Trophoblast cell (in vitro differentiated cells and primary cell): ENCODE measurements around the gene CALU.

Experiments used
- DNase-seq, 2 donors: peaks; one replicate each; pipeline ENCODE4 v3.0.0-alpha.2; 2016
- H2AFZ ChIP-seq: 2 replicates; pipeline ENCODE4 v1.6.1; 2013; ENCODE audit warnings: low read length, moderate library complexity, mild to moderate bottlenecking; ENCODE audit not compliant: insufficient read depth, poor library complexity
- H2AK5ac ChIP-seq: 2 replicates; pipeline ENCODE4 v1.6.1; 2013; ENCODE audit warnings: mild to moderate bottlenecking, low read length
- H2BK120ac ChIP-seq: 2 replicates; pipeline ENCODE4 v1.6.1; 2013; ENCODE audit warnings: low read length, mild to moderate bottlenecking, moderate library complexity; ENCODE audit not compliant: insufficient read depth, poor library complexity
- H2BK12ac ChIP-seq: 2 replicates; pipeline ENCODE4 v1.6.1; 2013; ENCODE audit warnings: mild to moderate bottlenecking, low read length, moderate library complexity
- H2BK5ac ChIP-seq: 2 replicates; pipeline ENCODE4 v1.6.1; 2013; ENCODE audit warnings: low read length, low read depth, moderate library complexity, mild to moderate bottlenecking; ENCODE audit not compliant: poor library complexity
- H3K14ac ChIP-seq: 2 replicates; pipeline ENCODE4 v1.6.1; 2013; ENCODE audit warnings: mild to moderate bottlenecking, low read length
- H3K18ac ChIP-seq: 2 replicates; pipeline ENCODE4 v1.6.1; 2013; ENCODE audit warnings: mild to moderate bottlenecking, low read length
- H3K23ac ChIP-seq: 2 replicates; pipeline ENCODE4 v1.6.1; 2013; ENCODE audit warnings: low read length
- H3K27ac ChIP-seq: 2 replicates; pipeline ENCODE4 v1.5.1; 2013; ENCODE audit warnings: low read depth, mild to moderate bottlenecking, inconsistent platforms, low read length, moderate library complexity
- H3K27me3 ChIP-seq: 2 replicates; pipeline ENCODE4 v1.6.1; 2013; ENCODE audit warnings: inconsistent platforms, mild to moderate bottlenecking, low read length, moderate library complexity; ENCODE audit not compliant: insufficient read depth
- H3K36me3 ChIP-seq, 2 experiments: 1 replicate in 1 of 2; 2 replicates in 1 of 2; pipeline ENCODE4 v1.6.1; 2013; ENCODE audit warnings: low read length in 2 of 2, mild to moderate bottlenecking in 2 of 2, moderate library complexity in 1 of 2; ENCODE audit not compliant: insufficient read depth in 2 of 2, control insufficient read depth in 1 of 2
- H3K4ac ChIP-seq: 2 replicates; pipeline ENCODE4 v1.6.1; 2013; ENCODE audit warnings: low read depth, mild to moderate bottlenecking, low read length, moderate library complexity
- H3K4me1 ChIP-seq, 2 experiments: 1 replicate in 1 of 2; 2 replicates in 1 of 2; pipeline ENCODE4 v1.6.1; 2013; ENCODE audit warnings: low read length in 2 of 2, mild to moderate bottlenecking in 2 of 2, moderate library complexity in 1 of 2; ENCODE audit not compliant: insufficient read depth in 2 of 2, control insufficient read depth in 1 of 2
- H3K4me2 ChIP-seq: 2 replicates; pipeline ENCODE4 v1.6.1; 2013; ENCODE audit warnings: inconsistent platforms, mild to moderate bottlenecking, low read length, moderate library complexity
- H3K4me3 ChIP-seq: 2 replicates; pipeline ENCODE4 v1.5.1; 2013; ENCODE audit warnings: mild to moderate bottlenecking, low read depth, low read length, inconsistent platforms
- H3K79me1 ChIP-seq: one replicate; pipeline ENCODE4 v1.6.1; 2013; ENCODE audit warnings: low read length
- H3K79me2 ChIP-seq: 2 replicates; pipeline ENCODE4 v1.6.1; 2013; ENCODE audit warnings: low read length, mild to moderate bottlenecking; ENCODE audit not compliant: control insufficient read depth, insufficient read depth, poor library complexity
- H3K9ac ChIP-seq: 2 replicates; pipeline ENCODE4 v1.6.1; 2013; ENCODE audit warnings: mild to moderate bottlenecking, low read length
- H3K9me3 ChIP-seq: 2 replicates; pipeline ENCODE4 v1.6.1; 2013; ENCODE audit warnings: low read depth, mild to moderate bottlenecking, control low read depth, inconsistent platforms, low read length; ENCODE audit not compliant: insufficient read depth
- H4K12ac ChIP-seq: 2 replicates; pipeline ENCODE4 v1.6.1; 2013; ENCODE audit warnings: low read depth, mild to moderate bottlenecking, low read length, moderate library complexity
- H4K8ac ChIP-seq: 2 replicates; pipeline ENCODE4 v1.6.1; 2013; ENCODE audit warnings: low read depth, mild to moderate bottlenecking, low read length, moderate library complexity
- H4K91ac ChIP-seq: one replicate; pipeline ENCODE4 v1.6.1; 2013; ENCODE audit warnings: low read depth, mild to moderate bottlenecking, low read length, moderate library complexity
- WGBS: extraction: QIAGEN DNeasy Blood & Tissue Kit; methylation state at CpG from one replicate; pipeline ENCODE4 v1.1.7; 2013; ENCODE audit warnings: missing lambda C conversion rate; ENCODE audit not compliant: insufficient read length, insufficient coverage; ENCODE audit errors: extremely low coverage; 5-methylcytosine and 5-hydroxymethylcytosine counted together

Gene CALU

DNA sequence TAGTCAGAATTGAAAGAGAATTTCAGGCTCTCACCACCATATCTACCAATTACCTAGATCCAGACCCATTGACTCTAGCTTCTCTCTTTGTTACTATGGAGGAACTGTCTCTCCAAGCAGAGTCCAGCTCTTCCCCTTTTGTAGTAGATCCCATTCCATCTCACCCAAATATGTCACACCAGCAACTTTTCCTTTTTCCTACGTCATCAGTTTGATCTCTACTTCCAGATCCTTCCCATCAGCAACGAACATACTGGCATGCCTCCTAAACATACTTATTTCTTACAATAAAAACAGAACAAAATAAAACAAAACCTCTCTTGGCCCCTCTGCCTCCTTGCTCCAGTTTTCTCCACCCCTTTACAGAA, 5.9 kb upstream of the CALU start:
- Histone ChIP-seq H2BK12ac (no peak overlapping the region), H4K91ac (no peak overlapping the region), H3K36me3 (no peaks in the 10 kb centered on the region), H3K27me3 (no peaks in the 10 kb centered on the region), H3K23ac (no peak overlapping the region), H3K14ac (no peak overlapping the region), H3K9me3 (no peaks in the 10 kb centered on the region), H2BK120ac (no peak overlapping the region), H4K8ac (no peak overlapping the region), H3K9ac (no peak overlapping the region), H3K79me2 (no peaks in the 10 kb centered on the region), H2AFZ (no peak overlapping the region), H3K4me1 (no peaks in the 10 kb centered on the region), H3K4ac (no peak overlapping the region), H3K4me2 (no peak overlapping the region), H3K4me3 (no peak overlapping the region), H4K12ac (no peak overlapping the region), H2AK5ac (no peak overlapping the region), H2BK5ac (no peak overlapping the region), H3K18ac (no peak overlapping the region), H3K27ac (no peak overlapping the region), H3K79me1 (no peaks in the 10 kb centered on the region)
- no peak for DNase-seq
- WGBS: no CpG with 5 or more reads among the region's 2 CpGs

DNA sequence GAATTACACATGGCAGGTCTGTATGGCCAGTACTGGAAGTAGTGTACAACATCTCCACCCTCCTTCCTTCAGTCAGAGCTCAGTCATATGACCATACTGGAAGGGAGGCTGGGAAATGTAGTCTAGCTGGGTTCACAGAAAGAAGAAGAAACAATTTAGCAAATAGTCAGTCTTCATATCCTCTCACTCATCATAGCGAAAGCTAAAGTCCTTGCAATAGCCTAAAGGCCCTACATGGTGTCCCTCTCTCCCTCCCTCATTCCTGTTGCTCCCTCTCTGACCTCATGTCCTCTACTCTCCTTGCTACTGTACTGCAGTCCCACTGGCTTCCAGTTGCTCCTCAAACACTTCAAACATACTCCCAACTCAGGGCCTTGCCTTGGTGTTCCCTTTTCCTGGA, 4.3 kb upstream of the CALU start:
- Histone ChIP-seq H3K14ac (no peak overlapping the region), H3K4ac (no peak overlapping the region), H3K9me3 (no peaks in the 10 kb centered on the region), H3K36me3 (no peaks in the 10 kb centered on the region), H4K12ac (no peak overlapping the region), H3K9ac (no peak overlapping the region), H2BK12ac (no peak overlapping the region), H3K4me3 (no peak overlapping the region), H3K79me2 (peaks cover 8% of the 10 kb centered on the region), H2BK120ac (no peak overlapping the region), H2BK5ac (no peak overlapping the region), H3K4me1 (peaks cover 0 to 2% of the 10 kb centered on the region in 2 experiments), H4K91ac (no peak overlapping the region), H2AFZ (no peak overlapping the region), H3K4me2 (no peak overlapping the region), H3K27ac (no peak overlapping the region), H3K18ac (no peak overlapping the region), H3K79me1 (peaks cover 9% of the 10 kb centered on the region), H4K8ac (no peak overlapping the region), H2AK5ac (no peak overlapping the region), H3K23ac (no peak overlapping the region), H3K27me3 (no peaks in the 10 kb centered on the region)
- DNase-seq: no peak
- WGBS: no CpG with 5 or more reads among the region's 1 CpG

DNA sequence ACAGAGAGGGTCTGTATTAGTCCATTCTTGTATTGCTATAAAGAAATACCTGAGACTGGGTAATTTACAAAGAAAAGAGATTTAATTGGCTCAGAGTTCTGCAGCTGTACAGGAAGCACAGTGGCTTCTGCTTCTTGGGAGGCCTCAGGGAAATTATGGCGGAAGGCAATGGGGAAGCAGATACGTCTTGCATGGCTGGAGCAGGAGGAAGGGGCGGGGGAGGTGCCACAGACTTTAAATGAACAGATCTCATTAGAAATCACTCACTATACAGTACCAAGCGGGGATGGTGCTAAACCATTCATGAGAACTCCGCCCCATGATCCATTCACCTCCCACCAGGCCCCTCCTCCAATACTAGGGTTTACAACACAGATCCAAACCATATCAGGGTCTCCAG, 3.7 kb upstream of the CALU start:
- Histone ChIP-seq H3K4ac (no peak overlapping the region), H2AK5ac (no peak overlapping the region), H3K9ac (no peak overlapping the region), H4K8ac (no peak overlapping the region), H3K18ac (no peak overlapping the region), H3K14ac (no peak overlapping the region), H3K4me1 (peaks cover 0 to 2% of the 10 kb centered on the region in 2 experiments), H3K23ac (no peak overlapping the region), H3K79me2 (peaks cover 10% of the 10 kb centered on the region), H3K27me3 (no peaks in the 10 kb centered on the region), H3K79me1 (peaks cover 9% of the 10 kb centered on the region), H2AFZ (no peak overlapping the region), H3K4me3 (no peak overlapping the region), H3K36me3 (no peaks in the 10 kb centered on the region), H2BK5ac (no peak overlapping the region), H3K27ac (no peak overlapping the region), H3K9me3 (no peaks in the 10 kb centered on the region), H2BK12ac (no peak overlapping the region), H4K12ac (no peak overlapping the region), H3K4me2 (no peak overlapping the region), H4K91ac (no peak overlapping the region), H2BK120ac (no peak overlapping the region)
- no CpG with 5 or more reads among the region's 5 CpGs for WGBS
- no peak for DNase-seq

DNA sequence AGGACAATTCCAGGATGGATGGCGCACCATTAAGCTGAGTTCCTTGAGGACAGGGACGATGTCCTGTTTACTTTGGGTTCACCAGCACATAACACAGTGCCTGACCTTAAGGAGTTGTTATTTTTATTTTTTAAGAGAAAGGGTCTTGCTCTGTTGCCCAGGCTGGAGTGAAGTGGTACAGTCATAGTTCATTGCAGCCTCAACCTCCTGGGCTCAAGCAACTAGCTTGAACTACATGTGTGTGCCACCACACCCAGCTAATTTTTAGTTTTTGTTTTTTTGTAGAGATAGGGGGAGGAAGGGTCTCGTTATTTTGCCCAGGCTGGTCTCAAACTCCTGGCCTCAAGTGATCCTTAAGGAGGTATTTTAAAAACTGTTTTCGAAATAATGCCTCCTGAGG, 1.7 kb upstream of the CALU start:
- no peak overlapping the region for H3K9ac ChIP-seq
- no peak overlapping the region for H4K8ac ChIP-seq
- no peak overlapping the region for H3K4me3 ChIP-seq
- H2BK12ac ChIP-seq: no peak overlapping the region
- no peaks in the 10 kb centered on the region for H3K9me3 ChIP-seq
- no peak overlapping the region for H2AFZ ChIP-seq
- H2AK5ac ChIP-seq: no peak overlapping the region
- H4K12ac ChIP-seq: no peak overlapping the region
- H3K27me3 ChIP-seq: no peaks in the 10 kb centered on the region
- no peak overlapping the region for H3K4me2 ChIP-seq
- no peak overlapping the region for H3K23ac ChIP-seq
- H3K27ac ChIP-seq: no peak overlapping the region
- H2BK120ac ChIP-seq: no peak overlapping the region
- H3K79me2 ChIP-seq: peaks cover 13% of the 10 kb centered on the region
- no peak overlapping the region for H2BK5ac ChIP-seq
- peaks cover 9% of the 10 kb centered on the region for H3K79me1 ChIP-seq
- H3K14ac ChIP-seq: no peak overlapping the region
- no peak for DNase-seq
- peaks cover 0 to 3% of the 10 kb centered on the region in 2 experiments for H3K4me1 ChIP-seq
- no CpG with 5 or more reads among the region's 4 CpGs for WGBS
- H3K4ac ChIP-seq: no peak overlapping the region
- H4K91ac ChIP-seq: no peak overlapping the region
- no peaks in the 10 kb centered on the region for H3K36me3 ChIP-seq
- H3K18ac ChIP-seq: no peak overlapping the region
